DMS114 treated with DMSO at 0.1 percent for 48 hours (cell line): ENCODE measurements around the gene VIPR2.
"Not testable (repeated sequence)": the region's sequence is repeated elsewhere in the genome, so short reads cannot be mapped to it uniquely, and the experiment has no call there.

ENCODE experiments used
- DNase-seq: peaks from one replicate; lab custom pipeline; 2025; ENCODE audit not compliant: unreplicated experiment; lab: John Stamatoyannopoulos, UW

VIPR2 gene

GRCh38 chr7:159013825-159014289 is 130.8 kb downstream of the VIPR2 start:
- no peak for DNase-seq

- no peak for DNase-seq
Observed at GRCh38 chr7:159013181-159013690, 131.4 kb downstream of the VIPR2 start.

GRCh38 chr7:159012353-159013069 is 132.2 kb downstream of the VIPR2 start:
- DNase-seq, result no peak

GRCh38 chr7:159011722-159012022 is 133.0 kb downstream of the VIPR2 start:
- DNase-seq, result no peak

- DNase-seq, result no peak
Observed at GRCh38 chr7:159010937-159011721, 133.5 kb downstream of the VIPR2 start.

- DNase-seq, result no peak
Observed at GRCh38 chr7:159010411-159010810, 134.3 kb downstream of the VIPR2 start.

- DNase-seq, result no peak
Observed at GRCh38 chr7:159009951-159010350, 134.7 kb downstream of the VIPR2 start.

- no peak for DNase-seq
Observed at GRCh38 chr7:159008417-159008816, 136.2 kb downstream of the VIPR2 start.

GRCh38 chr7:159007996-159008389 is 136.7 kb downstream of the VIPR2 start:
- DNase-seq, result no peak

- no peak for DNase-seq
Observed at GRCh38 chr7:159007364-159007995, 137.2 kb downstream of the VIPR2 start.

- DNase-seq, result no peak
Observed at GRCh38 chr7:159006610-159007130, 138.0 kb downstream of the VIPR2 start.

GRCh38 chr7:159006022-159006609 is 138.6 kb downstream of the VIPR2 start:
- not testable (repeated sequence) for DNase-seq

- no peak for DNase-seq
Observed at GRCh38 chr7:159005618-159006017, 139.0 kb downstream of the VIPR2 start.

- DNase-seq, result no peak
Observed at GRCh38 chr7:159004411-159004810, 140.3 kb downstream of the VIPR2 start.

- no peak for DNase-seq
Observed at GRCh38 chr7:159001811-159002210, 142.9 kb downstream of the VIPR2 start.

- DNase-seq, result no peak
Observed at GRCh38 chr7:159000859-159001435, 143.7 kb downstream of the VIPR2 start.

GRCh38 chr7:159000070-159000469 is 144.6 kb downstream of the VIPR2 start:
- DNase-seq, result no peak

GRCh38 chr7:158999496-158999895 is 145.2 kb downstream of the VIPR2 start:
- no peak for DNase-seq

- DNase-seq, result not testable (repeated sequence)
Observed at GRCh38 chr7:158998261-158998660, 146.4 kb downstream of the VIPR2 start.

GRCh38 chr7:158997471-158997870 is 147.2 kb downstream of the VIPR2 start:
- DNase-seq, result no peak

- no peak for DNase-seq
Observed at GRCh38 chr7:158997110-158997453, 147.6 kb downstream of the VIPR2 start.
